Measurements from ENCODE around the gene PIEZO2. TPM values are rescaled to one million over a fixed set of nuclear protein-coding genes. Genes with fewer than 3 reads are reported as not detected.

PIEZO2 gene
- total and polyA plus RNA-seq, 2 donors (not counting 1 experiment from before 2014, with no cell fraction given): not detected

DNA sequence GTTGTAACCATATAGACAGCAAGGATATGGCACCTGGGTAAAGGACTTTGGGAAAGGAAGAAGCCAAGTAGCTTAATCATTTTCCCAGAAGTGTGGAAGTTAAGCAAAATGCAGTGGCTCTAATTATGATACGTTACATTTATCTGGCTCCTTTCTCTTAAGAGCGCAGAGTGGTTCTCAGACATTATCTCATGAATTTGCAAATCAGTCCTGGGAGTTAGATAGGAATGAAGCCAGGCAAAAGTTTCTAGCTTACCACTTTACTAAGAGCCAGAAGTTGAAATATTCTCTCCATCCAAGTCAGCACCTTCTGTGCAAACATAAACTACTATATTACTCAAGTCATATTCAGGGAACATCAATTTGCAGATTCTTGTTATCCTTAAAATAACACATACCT lies 10.9 kb upstream of the PIEZO2 start:
- Histone ChIP-seq H3K27me3 (replicated peaks in 1 of 4; ENCODE audit: control extremely low read depth in 1 of 4, control insufficient read depth in 3 of 4, insufficient read depth in 4 of 4, low read length in 3 of 4) (peaks cover 0 to 2% (median 0%) of the 10 kb centered on the region in 4 experiments), H3K4me1 (ENCODE audit: control insufficient read depth in 2 of 2, insufficient read depth in 2 of 2, low read length in 2 of 2) (no peaks in the 10 kb centered on the region), H3K4me3 (ENCODE audit: control extremely low read depth in 1 of 5, extremely low read depth in 1 of 5, insufficient read depth in 1 of 5, low read depth in 2 of 5, low read length in 4 of 5) (no peak overlapping the region), H3K9ac (ENCODE audit: low read length) (no peak overlapping the region), H3K4me2 (replicated peaks; ENCODE audit: low read depth, low read length, poor library complexity, severe bottlenecking) (no peak overlapping the region), H4K20me1 (ENCODE audit: control insufficient read depth, insufficient read depth, low read length, poor library complexity, severe bottlenecking) (no peaks in the 10 kb centered on the region), H3K36me3 (replicated peaks in 1 of 2; ENCODE audit: control extremely low read depth in 1 of 2, control insufficient read depth in 1 of 2, extremely low read depth in 1 of 2, insufficient read depth in 2 of 2, low read length in 1 of 2) (no peaks in the 10 kb centered on the region), H2AFZ (ENCODE audit: insufficient read depth, low read depth, low read length, poor library complexity, severe bottlenecking) (no peak overlapping the region), H3K27ac (ENCODE audit: low read length in 2 of 2) (no peak overlapping the region), H3K79me2 (ENCODE audit: control insufficient read depth, insufficient read depth, low read length) (no peaks in the 10 kb centered on the region), H3K9me3 (ENCODE audit: control extremely low read depth in 1 of 3, control insufficient read depth in 2 of 3, insufficient read depth in 1 of 3, low read length in 2 of 3) (no peaks in the 10 kb centered on the region)
- no peak for DNase-seq
- Mint-ChIP-seq H3K27ac (no peak overlapping the region), H3K4me1 (no peaks in the 10 kb centered on the region), H3K9me3 (ENCODE audit: insufficient read depth) (no peaks in the 10 kb centered on the region), H3K4me3 (no peak overlapping the region), H3K27me3 (peaks cover 22% of the 10 kb centered on the region)
- 100% methylated on average over 1 of the region's 2 CpGs for WGBS (ENCODE audit: insufficient coverage)
- ATAC-seq (ENCODE audit: low read depth): no peak
- ChIA-PET POLR2A (no interaction called here), CTCF (no interaction called here)
- intact Hi-C loops (cut with micrococcal nuclease): no loop called here
- no peak for TF ChIP-seq EZH2 (IDR thresholded peaks at IDR 0.05; ENCODE audit: borderline replicate concordance, insufficient read depth, low read depth, low read length, poor library complexity, severe bottlenecking)
- TF ChIP-seq, protein P1, sequence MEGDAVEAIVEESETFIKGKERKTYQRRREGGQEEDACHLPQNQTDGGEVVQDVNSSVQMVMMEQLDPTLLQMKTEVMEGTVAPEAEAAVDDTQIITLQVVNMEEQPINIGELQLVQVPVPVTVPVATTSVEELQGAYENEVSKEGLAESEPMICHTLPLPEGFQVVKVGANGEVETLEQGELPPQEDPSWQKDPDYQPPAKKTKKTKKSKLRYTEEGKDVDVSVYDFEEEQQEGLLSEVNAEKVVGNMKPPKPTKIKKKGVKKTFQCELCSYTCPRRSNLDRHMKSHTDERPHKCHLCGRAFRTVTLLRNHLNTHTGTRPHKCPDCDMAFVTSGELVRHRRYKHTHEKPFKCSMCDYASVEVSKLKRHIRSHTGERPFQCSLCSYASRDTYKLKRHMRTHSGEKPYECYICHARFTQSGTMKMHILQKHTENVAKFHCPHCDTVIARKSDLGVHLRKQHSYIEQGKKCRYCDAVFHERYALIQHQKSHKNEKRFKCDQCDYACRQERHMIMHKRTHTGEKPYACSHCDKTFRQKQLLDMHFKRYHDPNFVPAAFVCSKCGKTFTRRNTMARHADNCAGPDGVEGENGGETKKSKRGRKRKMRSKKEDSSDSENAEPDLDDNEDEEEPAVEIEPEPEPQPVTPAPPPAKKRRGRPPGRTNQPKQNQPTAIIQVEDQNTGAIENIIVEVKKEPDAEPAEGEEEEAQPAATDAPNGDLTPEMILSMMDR (IDR thresholded peaks at IDR 0.05): no peak

DNA sequence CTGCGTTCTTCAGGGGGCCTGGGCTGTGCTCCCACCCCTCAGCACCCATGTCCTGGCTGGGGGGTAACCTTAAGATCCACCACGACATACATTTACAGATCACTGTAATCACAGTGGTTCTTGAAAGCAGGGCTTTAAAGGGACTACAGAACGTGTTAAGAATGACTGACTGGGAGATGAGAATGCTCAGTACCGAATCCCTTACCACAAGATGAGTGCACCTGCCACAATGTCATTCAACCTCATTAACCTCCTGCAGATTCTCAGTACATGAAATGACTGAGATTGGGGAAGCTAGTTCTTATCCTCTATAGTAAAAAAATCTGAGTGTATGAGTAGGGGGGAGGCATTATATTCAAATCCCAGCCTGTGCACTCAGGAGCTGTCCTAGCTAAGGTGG lies 10.5 kb upstream of the PIEZO2 start:
- intact Hi-C loops (cut with micrococcal nuclease): no loop called here
- Mint-ChIP-seq H3K4me3 (no peak overlapping the region), H3K27ac (no peak overlapping the region), H3K9me3 (ENCODE audit: insufficient read depth) (no peaks in the 10 kb centered on the region), H3K27me3 (peaks cover 19% of the 10 kb centered on the region), H3K4me1 (no peaks in the 10 kb centered on the region)
- Histone ChIP-seq H3K9ac (ENCODE audit: low read length) (no peak overlapping the region), H3K27me3 (replicated peaks in 1 of 4; ENCODE audit: control extremely low read depth in 1 of 4, control insufficient read depth in 3 of 4, insufficient read depth in 4 of 4, low read length in 3 of 4) (peaks cover 0 to 2% (median 0%) of the 10 kb centered on the region in 4 experiments), H3K27ac (ENCODE audit: low read length in 2 of 2) (no peak overlapping the region), H2AFZ (ENCODE audit: insufficient read depth, low read depth, low read length, poor library complexity, severe bottlenecking) (no peak overlapping the region), H3K9me3 (ENCODE audit: control extremely low read depth in 1 of 3, control insufficient read depth in 2 of 3, insufficient read depth in 1 of 3, low read length in 2 of 3) (no peaks in the 10 kb centered on the region), H3K79me2 (ENCODE audit: control insufficient read depth, insufficient read depth, low read length) (no peaks in the 10 kb centered on the region), H3K4me1 (ENCODE audit: control insufficient read depth in 2 of 2, insufficient read depth in 2 of 2, low read length in 2 of 2) (no peaks in the 10 kb centered on the region), H4K20me1 (ENCODE audit: control insufficient read depth, insufficient read depth, low read length, poor library complexity, severe bottlenecking) (no peaks in the 10 kb centered on the region), H3K4me3 (ENCODE audit: control extremely low read depth in 1 of 5, extremely low read depth in 1 of 5, insufficient read depth in 1 of 5, low read depth in 2 of 5, low read length in 4 of 5) (no peak overlapping the region), H3K36me3 (replicated peaks in 1 of 2; ENCODE audit: control extremely low read depth in 1 of 2, control insufficient read depth in 1 of 2, extremely low read depth in 1 of 2, insufficient read depth in 2 of 2, low read length in 1 of 2) (no peaks in the 10 kb centered on the region), H3K4me2 (replicated peaks; ENCODE audit: low read depth, low read length, poor library complexity, severe bottlenecking) (no peak overlapping the region)
- ATAC-seq (ENCODE audit: low read depth): no peak
- ChIA-PET CTCF (no interaction called here), POLR2A (no interaction called here)
- WGBS (ENCODE audit: insufficient coverage): 80% methylated on average over 2 of the region's 4 CpGs
- DNase-seq: no peak
- TF ChIP-seq, protein P1 (IDR thresholded peaks at IDR 0.05): no peak
- TF ChIP-seq EZH2 (IDR thresholded peaks at IDR 0.05; ENCODE audit: borderline replicate concordance, insufficient read depth, low read depth, low read length, poor library complexity, severe bottlenecking): no peak

Measured in B cell (primary cell).